OCI-LY1 (cell line): ENCODE data around the gene ACBD7.

ENCODE experiments used
- H2AFZ ChIP-seq: fragments of 200-600 bp; sonication (generic), shearing (Covaris generic); 2 replicates; pipeline ENCODE4 v1.6.0; 2014; ENCODE audit warnings: antibody characterized with exemption, mild to moderate bottlenecking, low read length
- H3F3A ChIP-seq: fragments of 200-600 bp; sonication (generic), shearing (Covaris generic); 2 replicates; pipeline ENCODE4 v1.6.0; 2014; ENCODE audit warnings: mild to moderate bottlenecking, antibody characterized with exemption, low read length, moderate library complexity; ENCODE audit not compliant: insufficient read depth
- H3K27ac ChIP-seq: fragments of 200-600 bp; sonication (generic); 2 replicates; pipeline ENCODE4 v1.5.1; 2014; ENCODE audit warnings: low read length, mixed run types, mild to moderate bottlenecking, low read depth; ENCODE audit not compliant: poor library complexity, severe bottlenecking
- H3K27me3 ChIP-seq: fragments of 200-600 bp; sonication (generic); 2 replicates; pipeline ENCODE4 v1.6.0; 2014; ENCODE audit warnings: antibody characterized with exemption, mild to moderate bottlenecking, low read length, moderate library complexity; ENCODE audit not compliant: insufficient read depth
- H3K36me3 ChIP-seq: fragments of 200-600 bp; sonication (generic); 2 replicates; pipeline ENCODE4 v1.6.1; 2014; ENCODE audit warnings: mild to moderate bottlenecking, antibody characterized with exemption, low read length, moderate library complexity, mixed read lengths; ENCODE audit not compliant: insufficient read depth
- H3K4me1 ChIP-seq: fragments of 200-600 bp; sonication (generic); 2 replicates; pipeline ENCODE4 v1.5.1; 2014; ENCODE audit warnings: mild to moderate bottlenecking, low read length, moderate library complexity; ENCODE audit not compliant: insufficient read depth, severe bottlenecking
- H3K4me2 ChIP-seq: fragments of 200-600 bp; sonication (generic), shearing (Covaris generic); 2 replicates; pipeline ENCODE4 v1.6.1; 2014; ENCODE audit warnings: low read length
- H3K4me3 ChIP-seq: fragments of 200-600 bp; sonication (generic); 2 replicates; pipeline ENCODE4 v1.5.1; 2014; ENCODE audit warnings: low read length, low read depth, mild to moderate bottlenecking, mixed read lengths; ENCODE audit not compliant: poor library complexity, severe bottlenecking
- H3K79me2 ChIP-seq: fragments of 200-600 bp; shearing (Covaris generic); 2 replicates; pipeline ENCODE4 v1.6.1; 2016; ENCODE audit warnings: mixed run types, low read length, mixed read lengths; ENCODE audit not compliant: insufficient read depth
- H3K9ac ChIP-seq: fragments of 200-600 bp; sonication (generic), shearing (Covaris generic); 2 replicates; pipeline ENCODE4 v1.6.1; 2014; ENCODE audit warnings: mild to moderate bottlenecking, low read length, mixed read lengths
- H3K9me2 ChIP-seq: fragments of 200-600 bp; sonication (generic), shearing (Covaris generic); 2 replicates; pipeline ENCODE4 v1.6.1; 2014; ENCODE audit warnings: low read depth, mild to moderate bottlenecking, low read length, mixed read lengths
- H3K9me3 ChIP-seq: fragments of 200-600 bp; shearing (Covaris generic); 2 replicates; pipeline ENCODE4 v1.6.1; 2014; ENCODE audit warnings: low read length, mixed read lengths
- H4K20me1 ChIP-seq: fragments of 200-600 bp; sonication (generic), shearing (Covaris generic); 2 replicates; pipeline ENCODE4 v1.6.0; 2016; ENCODE audit warnings: mild to moderate bottlenecking, low read length; ENCODE audit not compliant: insufficient read depth
- CTCF ChIP-seq: fragments of 200-600 bp; sonication (generic), shearing (Covaris generic); IDR thresholded peaks from 2 replicates; pipeline ENCODE4 v1.5.1; 2017; ENCODE audit warnings: mild to moderate bottlenecking, antibody characterized with exemption, low read length, moderate library complexity, mixed read lengths
- EZH2 ChIP-seq: fragments of 200-600 bp; sonication (generic), shearing (Covaris generic); IDR thresholded peaks from 2 replicates; pipeline ENCODE4 v1.8.0; 2017; ENCODE audit warnings: borderline replicate concordance, mixed run types, mild to moderate bottlenecking, antibody characterized with exemption, low read length, moderate library complexity, mixed read lengths

Gene ACBD7

GRCh38 chr10:15116225-15116624, 27.6 kb upstream of the ACBD7 start:
- Histone ChIP-seq H3K36me3 (no peaks in the 10 kb centered on the region; the same call in 1 of the 2 replicates), H2AFZ (no peak overlapping the region), H3K9me2 (no peaks in the 10 kb centered on the region), H3K4me3 (no peak overlapping the region), H3K4me1 (no peaks in the 10 kb centered on the region), H3F3A (no peaks in the 10 kb centered on the region), H3K27ac (no peak overlapping the region), H3K9ac (no peak overlapping the region), H3K9me3 (no peaks in the 10 kb centered on the region), H3K27me3 (no peaks in the 10 kb centered on the region), H3K4me2 (no peak overlapping the region), H4K20me1 (no peaks in the 10 kb centered on the region), H3K79me2 (no peaks in the 10 kb centered on the region)
- TF ChIP-seq CTCF (no peak), EZH2 (no peak)

GRCh38 chr10:15113766-15114165, 25.2 kb upstream of the ACBD7 start:
- TF ChIP-seq CTCF: no peak
- no peak for TF ChIP-seq EZH2
- no peak overlapping the region for H3K27ac ChIP-seq
- H3K79me2 ChIP-seq: no peaks in the 10 kb centered on the region
- H3F3A ChIP-seq: no peaks in the 10 kb centered on the region
- no peak overlapping the region for H2AFZ ChIP-seq
- H4K20me1 ChIP-seq: no peaks in the 10 kb centered on the region
- H3K36me3 ChIP-seq: no peaks in the 10 kb centered on the region; the same call in 1 of the 2 replicates
- H3K9ac ChIP-seq: no peak overlapping the region
- H3K4me1 ChIP-seq: no peaks in the 10 kb centered on the region
- H3K4me2 ChIP-seq: no peak overlapping the region
- no peaks in the 10 kb centered on the region for H3K9me3 ChIP-seq
- H3K9me2 ChIP-seq: no peaks in the 10 kb centered on the region
- H3K27me3 ChIP-seq: no peaks in the 10 kb centered on the region
- no peak overlapping the region for H3K4me3 ChIP-seq

- TF ChIP-seq CTCF (no peak), EZH2 (no peak)
- Histone ChIP-seq H3K9me2 (no peaks in the 10 kb centered on the region), H3K4me2 (no peak overlapping the region), H4K20me1 (no peaks in the 10 kb centered on the region), H3K36me3 (no peaks in the 10 kb centered on the region; the same call in 1 of the 2 replicates), H3K79me2 (no peaks in the 10 kb centered on the region), H3K4me3 (no peak overlapping the region), H3K27me3 (no peaks in the 10 kb centered on the region), H3K4me1 (no peaks in the 10 kb centered on the region), H3F3A (no peaks in the 10 kb centered on the region), H3K9me3 (no peaks in the 10 kb centered on the region), H3K27ac (no peak overlapping the region), H2AFZ (no peak overlapping the region), H3K9ac (no peak overlapping the region)
These were observed 24.1 kb upstream of the ACBD7 start for GRCh38 chr10:15112657-15113056.
